Muscle layer of duodenum (tissue), 2 donors: ENCODE measurements around the gene PTPRD.

ENCODE experiments used
- H3K27ac ChIP-seq: one replicate; pipeline ENCODE4 v1.7.0; 2013; ENCODE audit warnings: mild to moderate bottlenecking, low read length
- H3K27me3 ChIP-seq: one replicate; pipeline ENCODE4 v1.7.0; 2013; ENCODE audit warnings: low read depth, mild to moderate bottlenecking, control low read depth, low read length
- H3K36me3 ChIP-seq, 2 donors: one replicate each; pipeline ENCODE4 v1.7.0; 2013; ENCODE audit warnings: low read length in 2 of 2, control low read depth in 1 of 2, mild to moderate bottlenecking in 1 of 2; ENCODE audit not compliant: insufficient read depth in 2 of 2, control insufficient read depth in 1 of 2
- H3K4me1 ChIP-seq, 2 donors: one replicate each; pipeline ENCODE4 v1.7.0; 2013; ENCODE audit warnings: low read length in 2 of 2, mild to moderate bottlenecking in 2 of 2, control low read depth in 1 of 2, moderate library complexity in 1 of 2; ENCODE audit not compliant: insufficient read depth in 2 of 2, control insufficient read depth in 1 of 2
- H3K4me3 ChIP-seq, 2 donors: one replicate each; pipeline ENCODE4 v1.7.0; 2013; ENCODE audit warnings: low read length in 2 of 2, low read depth in 1 of 2, mild to moderate bottlenecking in 1 of 2
- H3K9me3 ChIP-seq, 2 donors: one replicate each; pipeline ENCODE4 v1.7.0; 2013; ENCODE audit warnings: low read length in 2 of 2, control low read depth in 1 of 2, mild to moderate bottlenecking in 1 of 2; ENCODE audit not compliant: control insufficient read depth in 1 of 2
- donor health status: healthy.

Gene PTPRD

DNA sequence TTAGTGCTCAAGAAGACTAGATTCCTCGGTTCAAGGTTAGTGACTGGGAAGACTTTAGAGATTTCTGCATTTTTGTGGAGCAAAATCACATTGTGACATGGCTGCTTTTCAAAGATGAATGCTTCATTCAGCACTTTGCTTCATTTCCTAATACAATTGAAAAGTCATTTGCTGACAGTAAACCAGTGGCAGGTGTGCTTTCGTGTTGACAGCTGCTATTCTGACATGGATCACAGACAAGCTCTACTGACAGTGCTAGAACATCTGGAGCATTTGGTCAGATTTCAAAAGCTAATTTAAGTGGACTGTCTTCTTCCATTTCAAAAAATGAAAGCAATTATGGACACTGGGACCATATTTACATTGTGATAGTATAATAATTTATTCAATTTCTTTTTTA lies 1060.1 kb downstream of the PTPRD start:
- H3K27ac ChIP-seq: no peak overlapping the region
- H3K4me3 ChIP-seq: no peak overlapping the region
- H3K9me3 ChIP-seq: no peaks in the 10 kb centered on the region
- H3K36me3 ChIP-seq: no peaks in the 10 kb centered on the region
- no peaks in the 10 kb centered on the region for H3K27me3 ChIP-seq
- no peaks in the 10 kb centered on the region for H3K4me1 ChIP-seq

DNA sequence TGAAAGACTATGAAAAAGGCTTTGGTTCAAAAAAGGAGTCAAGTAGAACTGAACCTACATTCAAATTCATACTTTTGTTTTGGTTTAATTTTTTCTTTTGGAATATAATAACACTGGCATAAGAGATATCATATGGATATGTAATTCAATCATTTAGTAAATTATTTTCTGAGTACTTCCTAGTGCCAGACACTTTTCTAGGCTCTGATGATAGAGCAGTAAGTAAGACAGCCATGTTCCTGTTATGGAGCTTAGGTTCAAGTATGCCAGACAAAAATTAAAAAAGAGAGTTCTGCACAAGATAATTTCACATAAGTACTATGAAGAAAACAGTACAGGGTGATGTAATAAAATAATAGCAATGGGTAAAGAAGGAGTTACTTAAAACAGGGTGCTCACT lies 1074.0 kb downstream of the PTPRD start:
- Histone ChIP-seq H3K4me3 (no peak overlapping the region), H3K4me1 (no peaks in the 10 kb centered on the region), H3K9me3 (no peaks in the 10 kb centered on the region), H3K27ac (no peak overlapping the region), H3K36me3 (no peaks in the 10 kb centered on the region), H3K27me3 (no peaks in the 10 kb centered on the region)

DNA sequence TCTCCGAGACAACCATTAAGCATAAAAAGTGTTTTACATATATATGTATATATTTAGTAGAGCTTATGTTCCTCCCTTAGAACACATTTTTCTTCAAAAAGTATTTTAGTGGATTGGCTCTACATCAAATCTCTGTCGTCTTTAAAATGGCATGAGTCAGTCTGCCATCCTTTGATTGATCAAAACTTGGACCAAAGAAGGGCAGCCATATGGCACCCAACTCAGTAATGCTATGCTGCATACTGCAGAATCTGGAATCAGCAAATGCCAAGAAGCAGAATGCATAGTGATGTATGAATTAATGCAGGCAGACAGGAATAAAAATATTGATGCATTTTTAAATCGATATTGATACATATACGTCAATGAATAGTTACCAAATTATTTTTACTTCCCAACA lies 1074.4 kb downstream of the PTPRD start:
- H3K36me3 ChIP-seq: no peaks in the 10 kb centered on the region
- H3K27ac ChIP-seq: no peak overlapping the region
- H3K27me3 ChIP-seq: no peaks in the 10 kb centered on the region
- no peak overlapping the region for H3K4me3 ChIP-seq
- no peaks in the 10 kb centered on the region for H3K9me3 ChIP-seq
- H3K4me1 ChIP-seq: no peaks in the 10 kb centered on the region

DNA sequence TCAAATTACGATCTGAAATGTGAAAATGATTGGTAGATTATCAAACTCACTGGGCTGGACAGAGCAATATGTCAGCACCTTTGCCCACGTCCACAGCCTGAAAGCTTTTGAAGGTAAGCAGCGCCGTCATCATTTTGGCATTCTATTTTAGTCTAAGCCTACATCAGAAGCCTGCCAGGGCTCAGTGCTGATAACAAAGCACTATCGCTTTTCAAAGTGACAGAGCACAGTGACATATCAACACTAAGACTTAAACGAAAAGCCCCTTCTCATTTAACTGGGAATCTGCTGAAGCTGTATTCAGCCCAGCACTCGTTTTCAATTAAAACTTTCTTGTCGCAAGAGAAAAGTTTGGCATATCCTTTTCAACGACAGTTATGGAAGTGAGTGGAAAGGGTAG lies 1076.3 kb downstream of the PTPRD start:
- Histone ChIP-seq H3K4me3 (no peak overlapping the region), H3K36me3 (no peaks in the 10 kb centered on the region)

DNA sequence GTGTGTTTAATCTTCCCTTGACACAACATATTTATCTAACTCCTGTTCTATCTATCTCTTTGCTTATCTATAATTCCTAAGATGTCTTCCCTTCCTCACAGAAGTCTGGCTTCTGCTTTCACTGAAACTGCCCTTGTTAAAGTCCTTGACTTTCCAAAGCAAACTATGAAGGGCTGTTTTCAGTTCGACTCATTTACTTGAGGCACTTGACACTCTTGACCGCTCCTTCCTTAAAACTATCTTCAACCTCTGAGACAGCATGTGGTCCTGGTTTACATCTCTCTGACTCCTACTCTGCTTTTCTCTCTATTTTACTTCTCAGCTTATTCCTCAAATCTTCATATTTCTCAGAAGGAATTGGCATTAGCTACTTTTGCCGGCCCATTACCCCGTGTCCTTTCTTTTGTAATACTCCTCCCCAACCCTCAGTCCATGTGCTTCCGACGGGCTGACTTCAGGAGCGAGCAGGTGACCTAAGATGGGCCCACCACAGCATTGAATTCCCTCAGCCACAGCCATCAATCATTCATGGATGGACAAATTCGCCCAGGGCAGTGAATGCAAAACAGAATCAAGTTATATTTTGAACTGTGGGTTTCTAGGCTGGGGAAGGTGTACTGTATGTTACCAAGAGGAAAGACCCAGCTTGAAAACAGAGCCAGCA lies 1089.2 kb downstream of the PTPRD start:
- no peak overlapping the region for H3K27ac ChIP-seq
- no peaks in the 10 kb centered on the region for H3K36me3 ChIP-seq
- H3K27me3 ChIP-seq: no peaks in the 10 kb centered on the region
- no peaks in the 10 kb centered on the region for H3K4me1 ChIP-seq
- H3K4me3 ChIP-seq: no peak overlapping the region
- no peaks in the 10 kb centered on the region for H3K9me3 ChIP-seq

More for the DNA sequence above, 1076.3 kb downstream of the PTPRD start:
- Histone ChIP-seq H3K27me3 (no peaks in the 10 kb centered on the region), H3K4me1 (no peaks in the 10 kb centered on the region), H3K27ac (no peak overlapping the region), H3K9me3 (no peaks in the 10 kb centered on the region)

DNA sequence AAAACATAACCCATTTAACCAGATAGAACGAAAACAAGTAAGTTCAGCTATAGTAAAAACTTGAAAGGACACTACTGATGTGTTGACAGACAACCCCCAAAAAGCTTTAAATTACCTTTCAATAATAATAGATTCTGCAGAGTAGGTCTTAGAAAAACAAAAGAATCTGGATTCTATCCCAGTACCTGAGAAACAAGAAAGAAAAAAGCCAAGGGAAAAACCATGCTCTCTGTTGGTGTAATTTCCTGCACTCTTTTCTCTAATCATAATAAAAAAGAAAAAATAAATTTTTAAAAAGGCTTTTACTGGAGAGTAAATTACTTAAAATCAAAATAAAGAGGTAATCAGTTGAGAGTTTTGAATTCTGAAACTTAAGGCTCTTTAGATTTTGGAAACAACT lies 1090.4 kb downstream of the PTPRD start:
- Histone ChIP-seq H3K9me3 (no peaks in the 10 kb centered on the region), H3K27ac (no peak overlapping the region), H3K4me3 (no peak overlapping the region), H3K4me1 (no peaks in the 10 kb centered on the region), H3K36me3 (no peaks in the 10 kb centered on the region), H3K27me3 (no peaks in the 10 kb centered on the region)

DNA sequence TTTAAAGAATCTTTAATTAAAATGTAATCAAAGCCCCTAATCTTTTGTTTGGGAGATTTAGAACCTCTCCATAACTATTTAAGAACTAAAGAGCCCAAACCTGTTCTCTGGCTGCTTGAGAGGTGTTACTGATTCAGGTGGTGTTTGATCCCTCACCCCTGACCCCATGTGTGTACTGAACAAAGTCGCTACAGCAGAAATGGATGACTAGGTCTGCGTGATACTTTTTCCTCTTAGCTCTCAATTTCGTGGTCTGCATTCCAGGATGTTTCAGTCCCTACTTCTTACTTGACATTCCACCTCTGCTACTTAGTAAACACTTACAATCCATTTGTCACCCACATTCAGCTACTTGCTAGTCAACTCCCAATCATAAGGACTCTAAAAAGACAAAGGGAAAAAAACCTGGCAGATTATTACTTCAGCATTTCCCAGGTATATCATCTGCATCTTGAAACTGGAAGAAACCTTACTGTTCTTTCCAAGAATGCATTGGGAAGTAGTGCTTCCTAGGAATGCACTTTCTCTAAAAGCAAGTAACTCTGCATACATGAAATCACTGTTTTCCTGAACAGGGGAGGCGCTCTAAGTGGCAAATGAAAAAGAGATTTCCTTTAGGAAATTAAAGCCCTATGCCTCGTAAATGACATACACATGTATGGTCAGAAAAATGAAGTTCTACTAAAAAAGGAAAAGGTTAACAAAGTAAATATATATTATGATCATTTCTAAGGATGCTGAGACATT lies 1091.6 kb downstream of the PTPRD start:
- Histone ChIP-seq H3K9me3 (no peaks in the 10 kb centered on the region), H3K4me1 (no peaks in the 10 kb centered on the region), H3K36me3 (no peaks in the 10 kb centered on the region), H3K27me3 (no peaks in the 10 kb centered on the region), H3K4me3 (no peak overlapping the region), H3K27ac (no peak overlapping the region)

DNA sequence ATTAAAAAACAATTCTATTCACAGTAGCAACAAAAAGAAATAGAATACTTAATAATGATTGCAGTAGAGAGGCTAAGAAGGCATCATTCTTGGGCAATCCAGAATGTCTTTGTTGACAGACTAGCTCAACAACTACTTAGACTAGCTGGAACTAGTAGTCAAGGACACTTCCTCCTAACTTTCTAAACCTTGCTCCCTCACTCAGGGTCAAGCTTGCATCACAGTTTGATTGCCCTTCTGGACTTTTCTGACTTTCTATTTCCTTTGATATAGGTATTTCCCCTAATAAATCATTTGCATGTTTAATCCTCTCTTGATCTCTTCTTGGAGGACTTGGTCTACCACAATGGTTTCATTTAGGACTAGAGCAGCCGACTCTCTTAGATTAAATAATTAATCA lies 1107.9 kb downstream of the PTPRD start:
- H3K4me1 ChIP-seq: no peaks in the 10 kb centered on the region
- H3K9me3 ChIP-seq: no peaks in the 10 kb centered on the region
- H3K27me3 ChIP-seq: no peaks in the 10 kb centered on the region
- no peak overlapping the region for H3K27ac ChIP-seq
- no peak overlapping the region for H3K4me3 ChIP-seq
- no peaks in the 10 kb centered on the region for H3K36me3 ChIP-seq

DNA sequence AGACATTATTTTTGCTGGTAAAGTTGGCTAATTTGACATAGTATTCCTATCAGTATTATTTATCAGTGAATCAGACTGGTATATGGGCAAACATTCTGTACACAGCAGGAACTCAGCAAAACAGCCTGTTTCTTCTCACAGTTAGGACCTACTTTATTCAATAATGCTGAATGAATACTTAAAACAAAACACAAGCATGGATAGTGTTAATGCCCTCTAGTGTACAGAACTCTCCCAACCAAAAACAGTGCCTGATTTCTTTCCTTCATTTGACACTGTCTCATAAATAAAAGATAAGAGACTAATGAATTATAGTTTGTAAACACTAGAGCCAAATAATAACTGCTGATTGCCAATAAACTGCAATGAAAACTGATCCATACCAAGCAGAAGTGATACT lies 1113.3 kb downstream of the PTPRD start:
- Histone ChIP-seq H3K4me1 (no peaks in the 10 kb centered on the region), H3K9me3 (peaks cover 3 to 12% of the 10 kb centered on the region in 2 donors), H3K27ac (no peak overlapping the region), H3K27me3 (no peaks in the 10 kb centered on the region), H3K4me3 (no peak overlapping the region), H3K36me3 (no peaks in the 10 kb centered on the region)

DNA sequence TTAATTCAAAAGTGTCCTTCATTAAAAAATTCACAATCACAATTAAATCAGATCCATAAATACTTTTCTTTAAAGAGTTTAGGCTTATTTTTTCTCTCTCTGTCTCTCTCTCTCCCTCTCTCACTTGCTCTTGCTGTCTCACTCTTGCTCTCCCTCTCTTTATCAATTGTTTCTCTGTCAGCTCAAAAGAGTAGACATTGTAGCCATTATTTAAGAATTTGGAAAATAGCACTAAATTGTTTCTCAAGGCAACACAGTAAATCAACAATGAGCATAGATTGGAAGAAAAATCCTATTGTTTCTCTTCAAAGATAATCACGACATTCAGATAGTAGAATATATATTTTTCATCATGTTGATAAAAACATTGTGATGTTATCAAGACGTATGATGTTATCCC lies 1114.0 kb downstream of the PTPRD start:
- Histone ChIP-seq H3K4me3 (no peak overlapping the region), H3K4me1 (no peaks in the 10 kb centered on the region), H3K27me3 (no peaks in the 10 kb centered on the region)

DNA sequence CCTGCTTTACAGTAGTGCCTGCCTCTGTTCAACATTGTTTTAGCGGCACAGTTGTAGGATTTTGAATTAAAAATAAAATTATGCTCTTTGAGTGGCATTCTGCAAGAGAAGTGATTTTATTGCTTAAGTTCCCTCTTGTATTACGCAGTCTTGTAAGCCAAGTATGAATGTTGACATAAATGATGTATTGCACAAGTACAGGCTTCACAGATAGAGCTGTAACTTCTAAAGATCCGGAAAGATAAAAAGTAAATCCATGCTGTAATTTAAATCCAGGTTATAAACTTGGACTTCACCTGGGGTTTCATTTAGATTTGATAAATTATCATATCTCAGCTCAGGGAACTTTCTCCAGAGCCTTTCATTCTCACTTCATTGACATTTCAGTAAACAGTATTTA lies 1114.7 kb downstream of the PTPRD start:
- Histone ChIP-seq H3K27me3 (no peaks in the 10 kb centered on the region), H3K36me3 (no peaks in the 10 kb centered on the region), H3K9me3 (peaks cover 4 to 13% of the 10 kb centered on the region in 2 donors), H3K4me3 (no peak overlapping the region), H3K4me1 (no peaks in the 10 kb centered on the region), H3K27ac (no peak overlapping the region)

More for the DNA sequence above, 1114.0 kb downstream of the PTPRD start:
- no peaks in the 10 kb centered on the region for H3K36me3 ChIP-seq
- no peak overlapping the region for H3K27ac ChIP-seq
- H3K9me3 ChIP-seq: peaks cover 4 to 13% of the 10 kb centered on the region in 2 donors

DNA sequence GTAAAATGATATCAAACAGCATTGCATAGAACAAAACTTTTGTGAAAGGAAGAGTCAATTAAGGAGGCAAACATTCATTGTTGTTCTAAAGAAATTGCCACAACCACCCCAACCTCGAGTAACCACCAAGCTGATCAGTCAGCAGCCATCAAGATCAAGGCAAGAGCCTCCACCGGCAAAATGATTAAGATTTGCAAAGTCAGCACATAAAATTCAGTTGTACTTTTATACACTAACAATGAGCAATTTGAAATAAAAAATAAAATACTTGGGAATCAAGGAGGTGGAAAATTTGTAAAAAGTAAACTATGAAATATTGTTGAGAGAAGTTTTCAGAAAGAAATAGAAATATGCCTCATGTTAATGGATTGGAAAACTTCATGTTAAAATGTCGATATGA lies 1118.5 kb downstream of the PTPRD start:
- Histone ChIP-seq H3K4me1 (no peaks in the 10 kb centered on the region), H3K9me3 (peaks cover 4 to 13% of the 10 kb centered on the region in 2 donors), H3K27me3 (no peaks in the 10 kb centered on the region), H3K27ac (no peak overlapping the region), H3K36me3 (no peaks in the 10 kb centered on the region), H3K4me3 (no peak overlapping the region)
